GM19438 (cell line): ENCODE results near the gene C22orf39.

Source experiments
- ATAC-seq: cut with Tn5 transposase; IDR thresholded peaks from one replicate; pipeline ENCODE4 v1.9.1; 2021; ENCODE audit warnings: low read depth; ENCODE audit not compliant: unreplicated experiment

C22orf39 gene, protein sequence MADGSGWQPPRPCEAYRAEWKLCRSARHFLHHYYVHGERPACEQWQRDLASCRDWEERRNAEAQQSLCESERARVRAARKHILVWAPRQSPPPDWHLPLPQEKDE

DNA sequence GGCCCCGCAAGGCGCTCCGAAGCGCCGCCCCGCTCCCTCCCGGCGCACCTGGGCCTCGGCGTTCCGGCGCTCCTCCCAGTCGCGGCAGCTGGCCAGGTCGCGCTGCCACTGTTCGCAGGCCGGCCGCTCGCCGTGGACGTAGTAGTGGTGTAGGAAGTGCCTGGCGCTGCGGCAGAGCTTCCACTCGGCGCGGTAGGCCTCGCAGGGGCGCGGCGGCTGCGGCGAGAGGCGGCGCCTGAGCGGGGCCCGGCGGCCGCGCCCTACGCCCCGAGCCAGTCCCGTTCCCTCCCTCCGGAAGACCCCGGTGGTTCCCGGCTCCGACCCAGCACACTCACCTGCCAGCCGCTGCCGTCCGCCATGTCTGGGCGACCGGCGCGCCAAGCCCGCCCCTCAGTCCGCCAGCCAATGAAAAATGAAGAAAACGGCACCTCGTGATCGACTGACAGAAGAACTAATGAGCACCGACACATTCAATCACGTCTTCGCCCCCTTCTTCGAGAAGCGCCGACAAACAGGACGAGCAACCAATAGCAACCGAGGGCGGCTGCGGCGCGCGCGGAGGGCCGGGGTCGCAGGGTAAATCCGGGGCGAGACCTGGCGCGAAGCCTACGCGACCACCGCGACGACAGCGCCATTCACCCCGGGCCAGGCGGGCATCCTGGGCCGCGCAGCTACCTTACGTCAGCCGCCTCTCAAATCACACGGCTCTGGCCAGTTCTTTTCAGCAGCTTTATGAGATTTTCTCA lies at the start of gene C22orf39:
C22orf39 (minus strand) TSS at position 382 of the 746 bp plus-strand sequence; CDS start at position 359, 23 bp downstream.
- ATAC-seq, result peak; percentile 84

DNA sequence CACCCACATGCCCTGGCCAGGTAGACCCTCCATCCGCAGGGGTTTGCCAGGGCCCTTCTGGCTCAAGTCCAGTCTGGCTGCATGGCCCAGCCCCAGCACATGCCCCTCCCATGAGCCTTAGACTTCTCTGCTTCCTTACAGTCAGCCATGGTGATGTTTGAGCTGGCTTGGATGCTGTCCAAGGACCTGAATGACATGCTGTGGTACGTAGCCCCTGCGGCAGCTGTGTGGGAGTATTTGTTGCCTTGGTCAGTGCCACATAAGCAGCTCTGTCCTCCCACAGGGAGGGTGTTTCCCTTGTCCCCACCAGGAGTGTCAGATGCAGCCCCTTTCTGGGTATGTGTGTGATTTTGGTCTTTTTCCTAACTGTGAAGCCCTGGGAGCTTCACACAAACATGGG lies 49.7 kb upstream of the C22orf39 start:
- no peak for ATAC-seq

DNA sequence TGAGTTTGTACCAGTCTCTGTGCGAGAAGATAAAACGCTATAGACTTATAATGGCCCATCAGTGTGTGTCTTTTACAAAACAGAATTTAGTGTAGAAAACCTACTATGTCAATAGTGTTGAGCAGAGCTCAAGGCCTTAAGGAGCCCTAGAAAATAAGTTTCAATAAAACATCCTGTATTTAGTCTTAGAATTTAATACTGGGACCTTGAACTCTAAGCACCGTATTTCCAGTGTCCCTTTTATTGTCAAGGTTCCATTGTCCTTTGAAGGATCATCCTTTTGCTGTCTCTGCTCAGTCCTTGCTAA lies 48.8 kb upstream of the C22orf39 start:
- no peak for ATAC-seq

DNA sequence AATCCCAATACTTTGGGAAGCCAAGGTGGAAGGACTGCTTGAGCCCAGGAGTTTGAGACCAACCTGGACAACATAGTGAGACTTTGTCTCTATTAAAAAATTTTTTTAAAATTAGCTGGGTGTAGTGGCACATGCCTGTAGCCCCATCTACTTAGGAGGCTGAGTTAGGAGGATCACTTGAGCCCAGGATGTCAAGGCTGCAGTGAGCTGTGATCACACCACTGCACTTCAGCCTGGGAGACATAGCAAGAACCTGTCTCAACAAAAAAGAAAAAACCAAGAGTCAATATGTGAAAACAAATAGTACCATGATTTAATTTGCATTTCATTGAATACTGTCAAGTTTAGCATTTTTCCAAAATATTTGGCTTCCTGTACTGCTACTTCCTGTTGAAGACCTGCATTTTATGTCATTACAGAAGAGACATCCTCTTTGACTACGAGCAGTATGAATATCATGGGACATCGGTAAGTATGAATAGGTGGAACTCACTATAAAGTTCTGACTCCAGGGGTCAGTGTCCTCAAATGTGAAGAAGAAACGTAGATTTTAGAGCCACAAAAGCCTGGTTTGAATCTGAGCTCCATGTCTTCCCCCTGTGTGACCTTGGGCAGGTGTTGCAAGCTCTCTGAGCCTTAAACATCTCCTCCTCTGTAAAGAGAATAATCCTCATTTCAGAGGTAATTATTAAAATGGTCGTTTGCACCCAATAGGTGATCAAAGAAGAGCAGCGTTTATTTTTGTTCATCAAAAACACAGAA lies 48.2 kb upstream of the C22orf39 start:
- no peak for ATAC-seq

DNA sequence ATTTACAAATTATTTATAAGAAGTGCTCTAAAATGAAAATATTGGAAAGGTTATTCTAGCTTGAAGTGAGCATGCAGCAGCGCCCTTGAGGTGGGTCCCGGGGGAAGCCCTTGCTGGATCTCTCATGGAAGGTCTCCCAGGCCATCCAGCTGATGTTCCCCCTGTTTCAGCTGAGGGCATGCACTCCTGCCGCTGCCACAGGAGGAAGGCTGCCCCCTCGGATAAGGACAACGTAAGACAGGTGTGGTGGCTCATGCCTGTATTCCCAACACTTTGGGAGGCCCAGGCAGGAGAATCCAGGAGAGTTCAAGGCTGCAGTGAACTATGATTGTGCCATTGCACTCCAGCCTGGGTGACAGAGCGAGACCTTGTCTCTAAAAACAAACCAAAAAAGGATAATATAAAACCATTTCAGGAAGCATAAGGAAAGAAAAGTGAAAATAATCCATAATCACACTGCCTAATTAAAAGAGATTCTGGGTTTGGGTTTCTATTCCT lies 47.2 kb upstream of the C22orf39 start:
- no peak for ATAC-seq

DNA sequence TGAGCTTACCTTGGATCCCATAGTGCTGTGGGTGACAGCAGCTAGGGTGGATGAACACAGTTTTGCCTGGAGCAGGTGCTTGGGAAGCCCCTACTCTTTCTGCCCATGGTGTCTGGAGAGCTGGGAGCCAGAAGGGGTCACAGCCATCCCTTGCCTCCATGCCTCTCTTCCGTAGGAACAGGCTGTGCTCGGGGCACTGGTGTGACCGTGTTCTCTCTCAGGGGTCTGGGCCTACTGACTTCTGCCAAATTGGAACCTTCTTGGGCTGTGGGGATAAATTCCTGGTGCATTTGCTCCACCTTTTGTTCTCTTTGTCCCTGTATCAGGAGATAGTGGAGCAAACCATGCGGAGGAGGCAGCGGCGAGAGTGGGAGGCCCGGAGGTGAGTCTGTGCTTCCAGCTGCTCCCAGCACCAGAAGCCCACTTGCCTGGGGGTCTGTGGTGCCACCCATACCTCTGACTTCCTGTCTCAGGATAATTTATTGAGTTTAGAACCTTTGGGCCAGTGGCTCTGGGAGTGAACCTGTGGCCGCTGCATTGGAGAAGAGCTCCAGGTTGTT lies 46.6 kb upstream of the C22orf39 start:
- ATAC-seq, result no peak

DNA sequence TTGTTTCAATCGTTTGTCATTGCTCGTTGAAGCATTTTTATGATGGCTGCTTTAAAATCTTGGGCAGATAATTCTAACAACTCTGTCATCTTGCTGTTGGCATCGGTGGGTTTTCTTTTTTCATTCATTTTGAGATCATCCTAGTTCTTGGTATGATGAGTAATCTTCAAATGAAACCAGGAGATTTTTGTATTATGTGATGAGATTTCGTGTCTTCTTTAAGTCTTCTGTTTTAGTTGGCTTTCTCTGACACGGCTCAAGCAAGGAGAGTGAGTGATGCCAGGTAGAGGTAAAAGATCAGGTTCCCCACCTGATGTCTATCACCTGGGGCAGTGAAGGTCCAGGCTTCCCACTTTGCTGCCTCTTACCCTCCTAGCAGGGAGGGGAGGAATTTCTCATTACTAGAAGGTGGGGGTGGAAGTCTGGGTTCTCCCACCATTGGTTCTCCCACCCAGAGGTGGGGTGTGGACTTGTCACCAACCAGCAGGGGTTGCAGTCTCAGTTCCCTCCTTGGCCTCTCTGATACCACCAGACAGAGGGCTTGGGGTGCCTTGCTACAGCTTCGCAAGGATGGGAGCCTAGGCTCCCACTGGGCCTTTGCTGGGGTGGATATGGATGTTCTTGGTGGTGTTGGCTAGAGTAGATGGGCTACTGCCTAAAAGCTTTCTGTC lies 45.1 kb upstream of the C22orf39 start:
- ATAC-seq, result no peak

DNA sequence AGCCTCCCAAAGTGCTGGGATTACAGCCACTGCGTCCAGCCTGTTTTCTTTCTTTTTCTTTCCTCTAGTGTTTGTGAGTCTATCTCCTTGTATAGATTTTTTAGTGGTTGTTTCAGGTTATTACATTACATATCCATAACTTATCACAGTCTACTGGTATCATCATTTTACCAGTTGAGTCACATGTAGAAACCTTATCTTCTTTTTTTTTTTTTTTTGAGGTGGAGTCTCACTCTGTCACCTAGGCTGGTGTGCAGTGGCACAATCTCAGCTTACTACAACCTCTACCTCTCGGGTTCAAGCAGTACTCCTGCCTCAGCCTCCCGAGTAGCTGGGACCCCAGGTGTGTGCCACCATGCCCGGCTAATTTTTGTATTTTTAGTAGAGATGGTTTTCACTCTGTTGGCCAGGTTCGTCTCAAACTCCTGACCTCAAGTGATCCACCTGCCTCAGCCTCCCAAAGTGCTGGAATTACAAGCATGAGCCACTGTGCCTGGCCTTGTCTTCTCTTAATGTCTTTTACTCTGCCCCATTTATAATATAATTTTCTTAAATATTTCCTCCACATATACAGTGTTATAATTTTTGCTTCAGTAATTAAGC lies 43.2 kb upstream of the C22orf39 start:
- no peak for ATAC-seq

DNA sequence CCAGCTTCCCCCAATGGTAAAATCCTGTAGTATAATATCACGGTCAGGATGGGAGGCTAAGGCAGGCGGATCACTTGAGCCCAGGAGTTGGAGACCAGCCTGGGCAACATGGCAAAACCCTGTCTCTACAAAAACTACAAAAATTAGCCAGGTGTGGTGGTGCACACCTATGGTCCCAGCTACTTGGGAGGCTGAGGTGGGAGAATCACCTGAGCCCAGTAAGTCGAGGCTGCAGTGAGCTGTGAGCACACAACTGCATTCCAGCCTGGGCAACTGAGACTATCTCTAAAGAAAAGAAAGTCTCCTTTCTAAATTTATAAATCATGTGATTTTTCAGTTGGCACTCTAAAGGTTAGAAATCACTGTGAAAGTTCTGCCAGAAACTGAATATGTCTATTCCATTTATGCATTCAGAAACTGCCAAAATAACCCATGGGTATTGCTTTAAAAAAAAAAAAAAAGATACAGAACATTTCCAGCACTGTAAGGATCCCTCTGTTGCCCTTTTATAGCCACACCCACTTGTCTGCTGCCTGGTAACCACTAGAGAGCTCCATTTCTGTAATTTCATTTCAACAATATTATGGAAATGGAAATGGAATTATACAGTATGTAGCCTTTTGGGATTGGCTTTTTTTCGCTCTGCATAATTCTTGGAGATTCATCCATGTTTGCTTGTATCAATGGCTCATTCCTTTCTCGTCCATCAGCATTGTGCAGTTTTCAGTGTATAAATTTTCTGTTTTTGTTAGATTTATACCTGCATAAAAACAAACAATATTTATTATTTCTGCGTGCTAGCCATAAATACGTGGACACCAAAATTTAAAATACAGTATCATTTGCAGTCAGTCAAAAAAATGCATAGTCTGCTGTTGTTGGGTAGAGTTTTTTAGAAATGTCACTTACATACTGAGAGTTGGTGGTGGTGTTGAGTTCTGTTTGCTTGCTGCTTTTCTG lies 41.7 kb upstream of the C22orf39 start:
- ATAC-seq, result no peak

DNA sequence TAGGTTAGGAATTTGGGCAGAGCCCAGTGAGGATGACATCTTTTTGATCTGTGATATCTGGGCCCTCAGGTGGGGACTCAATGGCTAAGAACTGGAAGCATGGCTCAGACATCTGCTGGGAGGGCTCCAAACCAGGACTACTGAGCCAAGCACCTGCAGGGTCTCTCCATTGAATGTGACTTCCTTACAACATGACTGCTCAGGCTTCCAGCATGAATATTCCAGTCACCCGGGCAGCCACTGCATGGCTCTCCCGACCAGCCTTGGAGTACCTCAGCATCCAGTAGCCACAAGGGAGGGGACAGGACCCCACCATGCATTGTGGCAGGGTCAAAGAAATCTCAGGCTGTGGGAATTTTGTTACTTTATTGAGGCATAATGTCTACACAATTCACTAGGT lies 40.8 kb upstream of the C22orf39 start:
- no peak for ATAC-seq

DNA sequence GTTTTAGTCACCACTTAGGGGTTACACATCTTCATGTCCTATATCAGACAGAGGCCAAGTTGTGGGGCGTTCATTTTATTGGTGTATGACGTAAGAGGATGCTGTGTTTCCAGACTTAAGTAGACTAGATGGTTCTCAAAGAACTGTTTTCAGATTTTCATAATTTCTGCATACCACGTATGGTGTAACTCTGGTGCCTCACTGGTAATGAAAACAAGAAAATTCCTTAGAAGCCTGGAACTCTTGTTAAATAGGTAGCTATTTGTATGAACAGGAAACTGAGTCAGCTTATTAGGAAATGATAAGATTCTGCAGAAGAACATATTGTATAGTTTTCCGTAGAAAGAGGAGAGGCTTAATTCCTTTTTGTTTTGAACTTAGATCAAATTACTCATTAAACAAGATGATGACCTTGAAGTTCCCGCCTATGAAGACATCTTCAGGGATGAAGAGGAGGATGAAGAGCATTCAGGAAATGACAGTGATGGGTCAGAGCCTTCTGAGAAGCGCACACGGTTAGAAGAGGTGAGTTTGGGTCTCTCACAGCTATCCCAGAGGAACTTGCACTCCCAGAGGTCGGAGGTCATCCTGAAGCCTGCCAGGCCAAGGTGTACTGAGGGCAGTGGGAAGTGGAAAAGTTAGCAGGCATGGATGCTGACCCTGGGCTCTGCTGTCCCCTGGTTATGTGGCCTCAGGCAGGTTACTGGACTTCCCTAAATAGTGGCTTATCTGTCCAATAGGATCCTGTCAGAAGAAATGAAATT lies 36.2 kb upstream of the C22orf39 start:
- ATAC-seq, result no peak

DNA sequence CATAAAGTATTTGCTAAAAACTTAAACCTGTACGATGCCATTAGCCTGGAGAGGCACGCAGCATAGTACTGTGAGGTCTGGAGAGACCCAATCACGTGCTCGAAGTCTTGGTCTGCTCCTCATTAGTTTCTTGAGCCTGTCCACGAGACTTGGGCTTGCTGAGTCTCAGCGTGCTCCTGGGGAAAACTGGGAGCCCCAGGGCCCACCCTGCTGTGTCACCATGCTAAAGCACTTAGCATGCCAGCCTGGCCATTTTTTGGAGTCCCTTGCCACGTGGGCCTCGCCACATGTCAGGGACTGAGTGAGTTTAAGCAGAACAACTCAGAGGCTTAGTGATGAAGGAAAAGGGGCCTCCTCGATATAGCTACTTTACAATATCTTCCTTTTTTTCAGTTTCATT lies 34.8 kb upstream of the C22orf39 start:
- no peak for ATAC-seq

DNA sequence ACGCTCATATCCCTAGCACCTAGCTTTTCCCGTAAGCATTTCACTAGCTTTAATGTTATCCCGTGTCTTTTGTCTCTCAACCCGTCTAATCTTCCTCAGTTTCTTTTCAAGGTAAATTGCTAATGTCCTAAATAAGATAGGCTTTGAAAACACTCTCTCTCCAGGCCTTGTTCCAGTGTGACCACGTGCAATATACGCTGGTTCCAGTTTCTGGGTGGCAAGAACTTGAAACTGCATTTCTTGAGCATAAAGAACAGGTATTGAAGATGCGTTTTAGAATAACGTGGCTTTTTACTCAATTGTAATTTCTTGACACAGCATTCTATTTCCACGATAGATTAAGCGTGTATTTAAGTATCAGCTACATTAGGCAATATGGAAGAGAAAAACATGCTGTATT lies 33.3 kb upstream of the C22orf39 start:
- no peak for ATAC-seq

DNA sequence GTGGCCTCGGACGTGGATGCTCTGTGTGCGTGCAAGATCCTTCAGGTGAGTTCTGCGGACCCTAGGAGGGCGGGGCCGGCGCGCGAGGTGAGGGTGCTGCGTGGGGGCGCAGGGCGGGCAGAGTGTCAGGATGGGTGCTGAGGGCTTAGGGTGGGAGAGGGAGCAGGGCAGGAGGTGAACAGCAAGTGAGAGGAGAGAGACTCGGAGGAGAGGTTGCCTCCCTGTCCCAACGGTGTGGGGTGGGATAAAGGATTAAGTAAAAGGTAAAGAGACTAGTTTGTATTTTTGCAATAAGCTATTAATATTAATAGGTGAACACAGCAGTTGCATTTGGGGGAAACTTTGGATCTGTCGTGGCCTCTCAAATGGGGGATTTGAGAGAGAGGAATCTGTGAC lies 32.7 kb upstream of the C22orf39 start:
- ATAC-seq, result no peak

DNA sequence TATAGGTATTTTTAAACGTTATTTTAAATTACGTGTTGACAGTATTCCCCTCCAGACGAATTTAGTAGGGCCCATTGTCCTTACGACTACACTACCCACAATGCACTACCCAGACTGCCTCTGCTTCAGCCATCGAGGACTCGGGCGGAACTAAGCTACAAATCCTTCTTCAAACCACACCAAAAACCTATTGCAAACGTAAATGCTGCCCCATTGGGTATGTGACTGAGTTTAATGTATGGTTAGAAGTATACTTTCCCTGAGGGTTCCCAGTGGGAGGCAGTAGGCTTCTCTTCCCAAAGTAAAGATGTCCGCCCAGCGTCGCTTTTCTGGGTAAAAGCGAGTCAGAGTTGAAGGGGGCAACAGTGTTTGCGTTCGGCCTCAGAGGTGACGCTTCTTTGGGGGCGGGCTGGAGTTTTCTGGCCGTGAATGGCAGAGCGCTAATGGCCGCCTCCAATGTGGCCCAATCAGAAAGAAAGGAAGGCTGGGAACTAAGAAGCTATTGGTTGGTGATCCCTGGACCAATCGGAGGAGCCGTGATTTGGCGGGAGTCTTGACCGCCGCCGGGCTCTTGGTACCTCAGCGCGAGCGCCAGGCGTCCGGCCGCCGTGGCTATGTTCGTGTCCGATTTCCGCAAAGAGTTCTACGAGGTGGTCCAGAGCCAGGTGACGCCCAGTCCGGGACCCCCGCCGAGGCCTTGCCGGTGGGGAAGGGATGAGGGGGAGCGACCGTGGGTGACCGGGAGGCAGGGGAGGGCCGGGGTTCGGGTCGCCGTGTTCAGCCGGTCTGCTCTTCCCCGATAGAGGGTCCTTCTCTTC lies 32.1 kb upstream of the C22orf39 start, which contains the start of gene CDC45:
CDC45 (plus strand) TSS at position 566 of the 818 bp plus-strand sequence; CDS start at position 615, 49 bp downstream.
- ATAC-seq, result peak; percentile 79

DNA sequence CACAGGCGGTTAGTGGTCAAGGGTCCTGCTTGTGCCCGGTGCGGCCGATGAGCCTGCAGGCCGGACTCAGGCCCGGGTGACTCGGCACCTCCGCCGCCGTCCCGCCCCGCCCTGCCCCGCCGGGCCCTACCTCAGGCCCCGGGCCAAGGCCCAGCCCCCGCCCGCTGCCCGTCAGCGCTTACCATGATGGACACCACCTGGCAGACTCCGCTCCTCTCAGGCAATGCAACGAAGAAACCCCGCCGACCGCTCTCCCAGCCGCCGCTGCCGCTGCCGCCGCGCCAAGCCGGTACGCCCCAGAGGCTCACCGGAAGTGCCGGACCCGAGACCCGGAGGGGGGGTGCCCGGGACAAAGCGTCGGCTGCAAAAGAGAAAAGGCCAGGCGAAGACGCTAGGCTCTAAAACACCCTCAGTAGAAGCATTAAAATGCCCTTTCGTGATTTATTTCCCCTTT lies 31.4 kb upstream of the C22orf39 start, which contains the start of gene UFD1:
UFD1 (minus strand) TSS at position 293 of the 454 bp plus-strand sequence; CDS start at position 185, 108 bp downstream.
- peak; percentile 46 for ATAC-seq
